ENCODE data around the gene PTPRG. TPM values are rescaled to one million over a fixed set of nuclear protein-coding genes. Genes with fewer than 3 reads are reported as not detected.

Gene PTPRG
- total RNA-seq, 1 experiment from 2014 or later, result 11.7 TPM

DNA sequence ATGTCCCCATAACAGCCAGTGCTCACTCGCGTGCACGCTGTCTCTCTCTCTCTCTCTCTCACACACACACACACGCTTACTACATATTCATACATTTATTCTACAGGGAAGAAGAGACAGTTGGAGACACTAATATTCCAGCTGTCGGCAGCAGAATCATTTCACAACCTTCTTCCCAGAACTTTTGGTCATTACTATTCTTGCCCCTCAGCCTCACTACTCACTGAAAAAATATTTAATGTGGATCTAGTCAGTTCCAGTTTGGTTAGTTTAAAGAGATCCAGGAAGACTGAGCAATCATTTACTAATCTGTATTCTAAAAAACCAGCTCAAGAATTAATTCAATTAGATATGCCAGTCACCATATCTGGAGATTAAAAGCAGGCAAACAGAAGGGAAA is 394.9 kb downstream of the PTPRG start:
- H3K27me3 ChIP-seq (replicated peaks; ENCODE audit: insufficient read depth, low read depth, low read length, poor library complexity), result no peaks in the 10 kb centered on the region
- ChIA-PET CTCF (interaction anchor here (1.0 kb wide), 1 partner anchor 20 kb away, joined by 3 read pairs; no protein-coding TSS in a partner anchor), POLR2A (ENCODE audit: low non-redundant PET) (no interaction called here)
- no peaks in the 10 kb centered on the region for H3K4me1 ChIP-seq (ENCODE audit: insufficient read depth, low read length, poor library complexity, severe bottlenecking)
- TF ChIP-seq EZH2 (IDR thresholded peaks at IDR 0.05; ENCODE audit: borderline replicate concordance, low read depth, low read length, poor library complexity, severe bottlenecking), result no peak
- TF ChIP-seq CTCF (conservative IDR thresholded peaks at IDR 0.05; ENCODE audit: low read depth, low read length), result no peak
- H3K27ac ChIP-seq (ENCODE audit: low read depth, low read length, poor library complexity, severe bottlenecking), result no peak overlapping the region
- intact Hi-C loops (cut with micrococcal nuclease; ENCODE audit: unreplicated experiment), result no loop called here
- H3K9me3 ChIP-seq (ENCODE audit: low read depth, low read length, poor library complexity, severe bottlenecking), result no peaks in the 10 kb centered on the region
- no peak for DNase-seq (ENCODE audit: low spot score)
- BruUV-seq (replicated peaks), result no TSS peak
- no peak overlapping the region for H3K4me3 ChIP-seq (ENCODE audit: low read depth, low read length, poor library complexity, severe bottlenecking)
- H3K36me3 ChIP-seq (ENCODE audit: insufficient read depth, low read length, poor library complexity, severe bottlenecking), result no peaks in the 10 kb centered on the region

GRCh38 chr3:61957259-61957658 is 395.9 kb downstream of the PTPRG start:
- no peak for TF ChIP-seq CTCF (conservative IDR thresholded peaks at IDR 0.05; ENCODE audit: low read depth, low read length)
- no peak for TF ChIP-seq EZH2 (IDR thresholded peaks at IDR 0.05; ENCODE audit: borderline replicate concordance, low read depth, low read length, poor library complexity, severe bottlenecking)
- Histone ChIP-seq H3K36me3 (ENCODE audit: insufficient read depth, low read length, poor library complexity, severe bottlenecking) (no peaks in the 10 kb centered on the region), H3K9me3 (ENCODE audit: low read depth, low read length, poor library complexity, severe bottlenecking) (no peaks in the 10 kb centered on the region), H3K27ac (ENCODE audit: low read depth, low read length, poor library complexity, severe bottlenecking) (no peak overlapping the region), H3K4me1 (ENCODE audit: insufficient read depth, low read length, poor library complexity, severe bottlenecking) (no peaks in the 10 kb centered on the region), H3K4me3 (ENCODE audit: low read depth, low read length, poor library complexity, severe bottlenecking) (no peak overlapping the region), H3K27me3 (replicated peaks; ENCODE audit: insufficient read depth, low read depth, low read length, poor library complexity) (no peaks in the 10 kb centered on the region)
- ChIA-PET CTCF (no interaction called here), POLR2A (ENCODE audit: low non-redundant PET) (no interaction called here)
- intact Hi-C loops (cut with micrococcal nuclease; ENCODE audit: unreplicated experiment), result no loop called here
- DNase-seq (ENCODE audit: low spot score), result no peak
- BruUV-seq (replicated peaks), result no TSS peak

DNA sequence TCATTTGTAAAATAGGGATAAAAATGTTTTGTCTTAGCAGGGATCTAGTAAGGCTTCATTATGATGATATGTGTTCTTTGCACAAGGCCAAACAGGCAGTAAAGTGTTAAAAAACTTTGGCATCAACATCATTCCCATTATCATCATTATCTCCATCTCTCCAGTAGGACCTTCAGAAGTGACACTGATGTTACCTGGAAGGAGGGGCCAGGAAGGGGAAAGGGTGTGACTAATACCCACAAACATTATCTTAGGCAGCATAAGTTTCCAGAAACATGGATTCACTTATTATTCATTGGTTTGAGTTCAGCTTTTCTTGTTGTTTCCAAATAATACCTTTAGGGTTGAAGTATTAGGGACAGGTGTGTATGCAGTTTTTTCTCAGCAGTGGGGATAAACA is 399.6 kb downstream of the PTPRG start:
- POLR2A ChIA-PET (ENCODE audit: low non-redundant PET), result no interaction called here
- Histone ChIP-seq H3K9me3 (ENCODE audit: low read depth, low read length, poor library complexity, severe bottlenecking) (no peaks in the 10 kb centered on the region), H3K27me3 (replicated peaks; ENCODE audit: insufficient read depth, low read depth, low read length, poor library complexity) (no peaks in the 10 kb centered on the region), H3K27ac (ENCODE audit: low read depth, low read length, poor library complexity, severe bottlenecking) (no peak overlapping the region), H3K4me1 (ENCODE audit: insufficient read depth, low read length, poor library complexity, severe bottlenecking) (no peaks in the 10 kb centered on the region), H3K36me3 (ENCODE audit: insufficient read depth, low read length, poor library complexity, severe bottlenecking) (no peaks in the 10 kb centered on the region), H3K4me3 (ENCODE audit: low read depth, low read length, poor library complexity, severe bottlenecking) (no peak overlapping the region)
- intact Hi-C loops (cut with micrococcal nuclease; ENCODE audit: unreplicated experiment), result no loop called here
- no peak for DNase-seq (ENCODE audit: low spot score)
- TF ChIP-seq EZH2 (IDR thresholded peaks at IDR 0.05; ENCODE audit: borderline replicate concordance, low read depth, low read length, poor library complexity, severe bottlenecking) (no peak), CTCF (conservative IDR thresholded peaks at IDR 0.05; ENCODE audit: low read depth, low read length) (no peak)
- CTCF ChIA-PET, result no interaction called here
- BruUV-seq (replicated peaks), result no TSS peak
